ENCODE results near the gene LSM3.

Gene LSM3

DNA sequence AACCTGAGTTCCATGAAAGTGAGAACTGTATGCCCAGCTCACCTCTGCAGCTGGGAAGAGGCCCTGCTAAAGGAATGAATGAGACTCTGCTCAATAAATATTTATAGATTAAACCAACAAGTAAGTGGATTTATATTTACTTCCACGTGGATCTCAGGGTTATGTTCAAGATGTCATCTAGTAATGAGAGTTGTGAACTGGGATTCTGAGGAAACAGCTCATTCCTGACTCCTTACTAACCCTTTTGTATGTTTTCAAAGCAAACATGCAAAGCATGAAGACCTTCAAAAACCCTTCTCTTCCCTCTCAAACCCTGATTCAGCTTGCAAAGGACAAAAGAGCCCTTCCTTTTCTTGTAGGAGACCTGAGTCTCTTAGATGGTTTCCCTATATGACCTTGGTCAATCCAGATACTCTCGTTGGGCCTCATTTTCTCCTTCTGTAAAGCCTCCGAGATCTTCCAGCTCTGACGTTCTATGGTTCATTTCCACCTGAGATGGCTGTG lies 53.4 kb downstream of the LSM3 start:
- H3K27me3 ChIP-seq (ENCODE audit: control insufficient read depth in 1 of 2, insufficient read depth in 2 of 2, low read length in 2 of 2) = peaks cover 0 to 2% of the 10 kb centered on the region in 2 donors
- no peaks in the 10 kb centered on the region for H3K36me3 ChIP-seq (ENCODE audit: control insufficient read depth in 2 of 2, insufficient read depth in 2 of 2, low read length in 2 of 2)
- H3K4me1 ChIP-seq (ENCODE audit: control insufficient read depth, insufficient read depth, low read length) = peaks cover 5% of the 10 kb centered on the region
- H3K27ac ChIP-seq (ENCODE audit: low read length) = no peak overlapping the region
- H3K4me3 ChIP-seq (ENCODE audit: low read length in 2 of 2) = no peak overlapping the region
- H3K9me3 ChIP-seq (ENCODE audit: control insufficient read depth in 2 of 2, low read length in 2 of 2) = peaks cover 0 to 4% of the 10 kb centered on the region in 2 donors
- H3K9ac ChIP-seq (ENCODE audit: low read length in 2 of 2) = no peak overlapping the region

- no peak overlapping the region for H3K9ac ChIP-seq (ENCODE audit: low read length in 2 of 2)
- no peak overlapping the region for H3K27ac ChIP-seq (ENCODE audit: low read length)
- H3K4me1 ChIP-seq (ENCODE audit: control insufficient read depth, insufficient read depth, low read length) = peaks cover 5% of the 10 kb centered on the region
- H3K4me3 ChIP-seq (ENCODE audit: low read length in 2 of 2) = no peak overlapping the region
- peaks cover 0 to 2% of the 10 kb centered on the region in 2 donors for H3K27me3 ChIP-seq (ENCODE audit: control insufficient read depth in 1 of 2, insufficient read depth in 2 of 2, low read length in 2 of 2)
- H3K36me3 ChIP-seq (ENCODE audit: control insufficient read depth in 2 of 2, insufficient read depth in 2 of 2, low read length in 2 of 2) = no peaks in the 10 kb centered on the region
- peaks cover 0 to 4% of the 10 kb centered on the region in 2 donors for H3K9me3 ChIP-seq (ENCODE audit: control insufficient read depth in 2 of 2, low read length in 2 of 2)
Observed at GRCh38 chr3:14234251-14235002, 55.8 kb downstream of the LSM3 start.

DNA sequence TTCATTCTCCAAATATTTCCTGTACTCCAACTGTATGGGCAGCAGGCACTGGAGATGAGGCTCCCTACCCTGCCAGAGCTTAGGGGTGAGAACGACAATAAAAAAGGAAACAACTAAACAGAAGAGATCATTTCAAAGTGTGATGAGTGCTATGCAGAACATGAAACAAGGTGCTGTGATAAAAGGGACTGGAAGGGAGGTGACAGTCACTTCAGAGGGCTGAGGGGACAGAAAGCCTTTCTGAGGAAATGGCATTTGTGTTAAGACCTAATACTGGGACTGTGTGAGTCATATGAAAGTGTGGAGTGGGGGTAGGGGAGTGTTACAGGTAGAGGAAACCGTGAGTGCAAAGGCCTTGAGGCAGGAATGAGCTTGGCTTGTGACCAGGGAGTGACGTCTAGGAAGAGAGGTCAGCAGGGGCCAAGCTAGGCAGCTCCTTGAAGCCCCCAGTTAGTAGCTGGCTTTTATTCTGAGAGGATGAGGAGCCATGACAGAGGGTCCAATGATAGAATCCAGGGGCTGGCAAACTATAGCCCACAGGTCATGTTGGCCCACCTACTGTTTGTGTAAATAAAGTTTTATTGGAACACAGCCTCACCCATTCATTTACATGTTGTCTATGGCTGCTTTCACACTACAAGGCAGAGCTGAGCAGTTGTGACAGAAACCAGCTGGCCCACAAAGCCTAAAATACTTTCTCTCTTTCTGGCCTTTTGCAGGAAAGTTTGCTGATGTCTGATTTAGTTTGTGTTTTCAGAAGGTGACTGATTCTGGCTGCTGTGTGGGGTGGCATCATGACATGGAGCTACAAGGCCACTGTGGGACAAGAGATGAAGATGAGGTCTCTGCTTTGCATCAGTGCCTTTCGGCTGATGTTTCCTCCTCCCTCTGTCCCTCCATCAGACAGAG lies 56.6 kb downstream of the LSM3 start:
- no peak overlapping the region for H3K27ac ChIP-seq (ENCODE audit: low read length)
- H3K27me3 ChIP-seq (ENCODE audit: control insufficient read depth in 1 of 2, insufficient read depth in 2 of 2, low read length in 2 of 2) = peaks cover 0 to 2% of the 10 kb centered on the region in 2 donors
- H3K36me3 ChIP-seq (ENCODE audit: control insufficient read depth in 2 of 2, insufficient read depth in 2 of 2, low read length in 2 of 2) = no peaks in the 10 kb centered on the region
- peaks cover 0 to 4% of the 10 kb centered on the region in 2 donors for H3K9me3 ChIP-seq (ENCODE audit: control insufficient read depth in 2 of 2, low read length in 2 of 2)
- peaks cover 5% of the 10 kb centered on the region for H3K4me1 ChIP-seq (ENCODE audit: control insufficient read depth, insufficient read depth, low read length)
- no peak overlapping the region for H3K4me3 ChIP-seq (ENCODE audit: low read length in 2 of 2)
- no peak overlapping the region for H3K9ac ChIP-seq (ENCODE audit: low read length in 2 of 2)

DNA sequence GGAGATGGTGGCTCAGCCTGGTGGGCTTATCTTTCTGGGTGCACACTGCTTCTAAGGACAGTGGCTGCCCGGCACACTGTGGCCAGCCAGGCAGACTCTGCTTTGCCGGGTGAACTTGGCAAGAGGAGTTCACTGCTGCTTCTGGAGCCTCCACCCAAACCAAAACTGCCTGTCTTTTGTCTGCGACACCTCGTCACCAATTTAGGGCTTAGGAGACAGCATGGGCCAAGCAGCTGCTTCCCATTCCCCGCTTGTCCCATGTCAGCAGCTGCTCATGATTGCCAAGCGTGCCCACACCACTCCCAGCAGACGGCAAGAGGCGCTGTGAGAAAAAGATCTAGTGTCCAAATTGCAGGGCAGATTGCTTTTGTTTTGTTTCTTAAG lies 57.3 kb downstream of the LSM3 start:
- no peak overlapping the region for H3K4me3 ChIP-seq (ENCODE audit: low read length in 2 of 2)
- H3K27me3 ChIP-seq (ENCODE audit: control insufficient read depth in 1 of 2, insufficient read depth in 2 of 2, low read length in 2 of 2) = peaks cover 0 to 2% of the 10 kb centered on the region in 2 donors
- no peaks in the 10 kb centered on the region for H3K36me3 ChIP-seq (ENCODE audit: control insufficient read depth in 2 of 2, insufficient read depth in 2 of 2, low read length in 2 of 2)
- H3K4me1 ChIP-seq (ENCODE audit: control insufficient read depth, insufficient read depth, low read length) = peaks cover 5% of the 10 kb centered on the region
- H3K27ac ChIP-seq (ENCODE audit: low read length) = no peak overlapping the region
- H3K9me3 ChIP-seq (ENCODE audit: control insufficient read depth in 2 of 2, low read length in 2 of 2) = peaks cover 0 to 4% of the 10 kb centered on the region in 2 donors
- H3K9ac ChIP-seq (ENCODE audit: low read length in 2 of 2) = no peak overlapping the region

DNA sequence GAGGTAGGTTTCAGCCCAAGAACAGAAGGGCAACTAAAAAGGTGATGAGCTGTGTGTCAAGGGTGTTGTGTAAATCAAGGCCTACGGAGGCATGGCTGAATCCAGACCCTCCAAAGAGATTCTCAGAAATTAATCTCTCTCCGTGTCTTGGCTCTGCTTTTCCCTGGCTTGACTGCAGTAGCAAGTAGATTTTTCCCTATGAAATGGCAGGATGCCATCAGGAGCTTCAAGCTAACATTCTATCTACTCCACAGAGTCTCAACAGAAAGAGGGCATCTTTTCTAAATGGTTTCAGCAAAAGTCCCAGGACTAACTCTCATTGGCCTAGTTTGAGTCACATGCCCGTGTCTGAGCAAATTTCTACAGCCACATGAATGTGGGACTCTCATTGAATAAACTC lies 58.3 kb downstream of the LSM3 start:
- Histone ChIP-seq H3K36me3 (ENCODE audit: control insufficient read depth in 2 of 2, insufficient read depth in 2 of 2, low read length in 2 of 2) (no peaks in the 10 kb centered on the region), H3K9ac (ENCODE audit: low read length in 2 of 2) (no peak overlapping the region), H3K4me3 (ENCODE audit: low read length in 2 of 2) (no peak overlapping the region), H3K4me1 (ENCODE audit: control insufficient read depth, insufficient read depth, low read length) (peaks cover 5% of the 10 kb centered on the region), H3K27me3 (ENCODE audit: control insufficient read depth in 1 of 2, insufficient read depth in 2 of 2, low read length in 2 of 2) (peaks cover 0 to 2% of the 10 kb centered on the region in 2 donors), H3K9me3 (ENCODE audit: control insufficient read depth in 2 of 2, low read length in 2 of 2) (peaks cover 0 to 4% of the 10 kb centered on the region in 2 donors), H3K27ac (ENCODE audit: low read length) (no peak overlapping the region)

DNA sequence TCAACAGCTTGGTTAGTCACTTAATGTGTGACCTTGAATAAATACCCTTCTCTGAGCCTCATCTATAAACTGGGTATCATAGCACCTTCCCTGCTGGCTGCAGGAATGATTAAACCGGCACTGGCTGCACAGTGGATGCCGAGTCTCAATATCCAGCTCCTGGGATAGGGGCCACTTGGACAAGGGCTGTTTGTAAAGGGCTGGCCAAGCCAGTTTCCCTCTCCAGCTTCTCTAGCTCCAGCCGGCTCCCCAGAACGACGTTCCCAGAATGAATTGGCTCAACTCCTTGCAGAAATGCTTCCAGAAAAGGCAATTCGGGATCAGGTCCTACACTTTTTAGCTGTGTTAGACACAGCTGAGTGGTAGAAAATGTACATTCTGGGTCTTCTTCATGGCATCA lies 58.8 kb downstream of the LSM3 start:
- Histone ChIP-seq H3K9ac (ENCODE audit: low read length in 2 of 2) (no peak overlapping the region), H3K4me1 (ENCODE audit: control insufficient read depth, insufficient read depth, low read length) (peaks cover 5% of the 10 kb centered on the region), H3K4me3 (ENCODE audit: low read length in 2 of 2) (no peak overlapping the region), H3K27ac (ENCODE audit: low read length) (no peak overlapping the region), H3K27me3 (ENCODE audit: control insufficient read depth in 1 of 2, insufficient read depth in 2 of 2, low read length in 2 of 2) (peaks cover 0 to 2% of the 10 kb centered on the region in 2 donors), H3K36me3 (ENCODE audit: control insufficient read depth in 2 of 2, insufficient read depth in 2 of 2, low read length in 2 of 2) (no peaks in the 10 kb centered on the region), H3K9me3 (ENCODE audit: control insufficient read depth in 2 of 2, low read length in 2 of 2) (peaks cover 0 to 4% of the 10 kb centered on the region in 2 donors)

DNA sequence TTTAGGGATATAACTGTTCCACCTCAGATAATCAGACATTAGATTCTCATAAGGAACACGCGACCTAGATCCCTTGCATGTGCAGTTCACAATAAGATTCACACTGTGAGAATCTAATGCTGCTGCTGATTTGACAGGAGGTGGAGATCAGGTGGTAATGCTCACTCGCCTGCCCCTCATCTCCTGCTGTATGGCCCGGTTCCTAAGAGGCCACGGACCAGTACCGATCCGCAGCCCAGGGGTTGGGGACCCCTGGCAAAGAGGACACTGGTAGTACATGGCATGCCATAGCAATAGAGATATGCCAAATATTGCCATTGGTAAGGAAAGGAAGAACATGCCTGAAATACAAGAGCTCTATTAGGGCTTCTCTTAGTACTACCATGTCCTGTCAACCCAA lies 59.7 kb downstream of the LSM3 start:
- Histone ChIP-seq H3K4me1 (ENCODE audit: control insufficient read depth, insufficient read depth, low read length) (peaks cover 5% of the 10 kb centered on the region), H3K9me3 (ENCODE audit: control insufficient read depth in 2 of 2, low read length in 2 of 2) (peaks cover 0 to 4% of the 10 kb centered on the region in 2 donors), H3K27me3 (ENCODE audit: control insufficient read depth in 1 of 2, insufficient read depth in 2 of 2, low read length in 2 of 2) (no peaks in the 10 kb centered on the region), H3K4me3 (ENCODE audit: low read length in 2 of 2) (no peak overlapping the region), H3K9ac (ENCODE audit: low read length in 2 of 2) (no peak overlapping the region), H3K36me3 (ENCODE audit: control insufficient read depth in 2 of 2, insufficient read depth in 2 of 2, low read length in 2 of 2) (no peaks in the 10 kb centered on the region), H3K27ac (ENCODE audit: low read length) (no peak overlapping the region)

DNA sequence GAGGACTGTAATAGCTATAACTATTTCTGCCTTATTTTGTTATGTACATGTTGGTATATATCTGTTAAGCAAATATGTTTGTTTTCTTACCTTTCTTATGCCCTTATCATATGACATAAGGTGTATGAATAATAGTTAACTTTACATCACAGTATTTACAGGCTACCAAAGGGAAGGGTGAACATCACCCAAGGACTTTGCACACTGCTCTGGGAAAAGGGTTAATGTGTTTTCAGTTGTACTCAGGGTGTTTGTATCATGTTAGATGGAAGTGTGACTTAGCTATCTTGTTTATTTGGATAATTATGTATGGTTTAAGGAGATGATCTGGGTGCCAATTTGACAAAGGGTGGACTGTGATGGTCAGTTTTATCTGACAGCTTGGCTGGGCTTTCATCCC lies 60.3 kb downstream of the LSM3 start:
- Histone ChIP-seq H3K9ac (ENCODE audit: low read length in 2 of 2) (no peak overlapping the region), H3K4me3 (ENCODE audit: low read length in 2 of 2) (no peak overlapping the region), H3K4me1 (ENCODE audit: control insufficient read depth, insufficient read depth, low read length) (peaks cover 5% of the 10 kb centered on the region), H3K27me3 (ENCODE audit: control insufficient read depth in 1 of 2, insufficient read depth in 2 of 2, low read length in 2 of 2) (no peaks in the 10 kb centered on the region), H3K9me3 (ENCODE audit: control insufficient read depth in 2 of 2, low read length in 2 of 2) (no peaks in the 10 kb centered on the region), H3K36me3 (ENCODE audit: control insufficient read depth in 2 of 2, insufficient read depth in 2 of 2, low read length in 2 of 2) (no peaks in the 10 kb centered on the region), H3K27ac (ENCODE audit: low read length) (no peak overlapping the region)

- Histone ChIP-seq H3K27me3 (ENCODE audit: control insufficient read depth in 1 of 2, insufficient read depth in 2 of 2, low read length in 2 of 2) (no peaks in the 10 kb centered on the region), H3K9ac (ENCODE audit: low read length in 2 of 2) (no peak overlapping the region), H3K36me3 (ENCODE audit: control insufficient read depth in 2 of 2, insufficient read depth in 2 of 2, low read length in 2 of 2) (no peaks in the 10 kb centered on the region), H3K9me3 (ENCODE audit: control insufficient read depth in 2 of 2, low read length in 2 of 2) (no peaks in the 10 kb centered on the region), H3K4me1 (ENCODE audit: control insufficient read depth, insufficient read depth, low read length) (peaks cover 5% of the 10 kb centered on the region), H3K27ac (ENCODE audit: low read length) (no peak overlapping the region), H3K4me3 (ENCODE audit: low read length in 2 of 2) (no peak overlapping the region)
Observed at GRCh38 chr3:14239940-14240339, 61.3 kb downstream of the LSM3 start.

- no peaks in the 10 kb centered on the region for H3K27me3 ChIP-seq (ENCODE audit: control insufficient read depth in 1 of 2, insufficient read depth in 2 of 2, low read length in 2 of 2)
- no peaks in the 10 kb centered on the region for H3K36me3 ChIP-seq (ENCODE audit: control insufficient read depth in 2 of 2, insufficient read depth in 2 of 2, low read length in 2 of 2)
- no peak overlapping the region for H3K9ac ChIP-seq (ENCODE audit: low read length in 2 of 2)
- no peaks in the 10 kb centered on the region for H3K9me3 ChIP-seq (ENCODE audit: control insufficient read depth in 2 of 2, low read length in 2 of 2)
- H3K27ac ChIP-seq (ENCODE audit: low read length) = no peak overlapping the region
- peaks cover 5% of the 10 kb centered on the region for H3K4me1 ChIP-seq (ENCODE audit: control insufficient read depth, insufficient read depth, low read length)
- no peak overlapping the region for H3K4me3 ChIP-seq (ENCODE audit: low read length in 2 of 2)
Observed at GRCh38 chr3:14240366-14240765, 61.7 kb downstream of the LSM3 start.
